H9 (cell line): Measurements from ENCODE around the gene EPHA3. TPM values are rescaled to one million over a fixed set of nuclear protein-coding genes. Genes with fewer than 3 reads are reported as not detected.

Experiments used
- DNase-seq: peaks from one replicate; pipeline ENCODE4 v3.0.0-alpha.2; 2017
- H2AFZ ChIP-seq: one replicate; pipeline ENCODE4 v1.6.1; 2013; ENCODE audit warnings: mild to moderate bottlenecking, low read length, control low read depth, moderate library complexity
- H2AK5ac ChIP-seq: 2 replicates; pipeline ENCODE4 v1.6.1; 2013; ENCODE audit warnings: low read length, control low read depth, mixed read lengths; ENCODE audit not compliant: insufficient read length
- H2BK120ac ChIP-seq: one replicate; pipeline ENCODE4 v1.6.1; 2013; ENCODE audit warnings: low read depth, mild to moderate bottlenecking, low read length, control low read depth, inconsistent platforms; ENCODE audit not compliant: poor library complexity, severe bottlenecking
- H2BK12ac ChIP-seq: 2 replicates; pipeline ENCODE4 v1.6.1; 2013; ENCODE audit warnings: low read length, control low read depth, mixed read lengths, low read depth; ENCODE audit not compliant: insufficient read length
- H2BK15ac ChIP-seq: 2 replicates; pipeline ENCODE4 v1.6.1; 2013; ENCODE audit warnings: low read depth, low read length, control low read depth
- H2BK20ac ChIP-seq: one replicate; pipeline ENCODE4 v1.6.1; 2013; ENCODE audit warnings: low read depth, mild to moderate bottlenecking, low read length, control low read depth, inconsistent platforms; ENCODE audit not compliant: poor library complexity, severe bottlenecking
- H2BK5ac ChIP-seq: 2 replicates; pipeline ENCODE4 v1.6.1; 2013; ENCODE audit warnings: low read length, control low read depth, mixed read lengths; ENCODE audit not compliant: insufficient read length
- H3K14ac ChIP-seq: 2 replicates; pipeline ENCODE4 v1.6.1; 2013; ENCODE audit warnings: low read length, control low read depth; ENCODE audit not compliant: insufficient read depth
- H3K18ac ChIP-seq: 2 replicates; pipeline ENCODE4 v1.6.1; 2013; ENCODE audit warnings: low read depth, mild to moderate bottlenecking, mixed read lengths, low read length, control low read depth; ENCODE audit not compliant: insufficient read length
- H3K23ac ChIP-seq: 2 replicates; pipeline ENCODE4 v1.6.1; 2013; ENCODE audit warnings: low read length, control low read depth, mixed read lengths, low read depth; ENCODE audit not compliant: insufficient read length
- H3K23me2 ChIP-seq: 2 replicates; pipeline ENCODE4 v1.6.1; 2013; ENCODE audit warnings: low read depth, mild to moderate bottlenecking, mixed read lengths, low read length, control low read depth; ENCODE audit not compliant: insufficient read length, poor library complexity, severe bottlenecking
- H3K27ac ChIP-seq: 2 replicates; pipeline ENCODE4 v1.5.1; 2013; ENCODE audit warnings: low read length, control low read depth, mixed read lengths, low read depth; ENCODE audit not compliant: insufficient read length
- H3K27me3 ChIP-seq: 2 replicates; pipeline ENCODE4 v1.6.1; 2013; ENCODE audit warnings: low read length, control low read depth, inconsistent platforms; ENCODE audit not compliant: insufficient read depth
- H3K4ac ChIP-seq: 2 replicates; pipeline ENCODE4 v1.6.1; 2013; ENCODE audit warnings: low read depth, mild to moderate bottlenecking, control low read depth, inconsistent platforms, low read length, moderate library complexity
- H3K4me1 ChIP-seq: 2 replicates; pipeline ENCODE4 v1.6.1; 2013; ENCODE audit warnings: low read length, control low read depth, inconsistent platforms; ENCODE audit not compliant: insufficient read depth
- H3K4me2 ChIP-seq: 2 replicates; pipeline ENCODE4 v1.6.1; 2013; ENCODE audit warnings: low read length, control low read depth, mixed read lengths; ENCODE audit not compliant: insufficient read length, insufficient read depth
- H3K56ac ChIP-seq: 2 replicates; pipeline ENCODE4 v1.6.1; 2013; ENCODE audit warnings: low read depth, mild to moderate bottlenecking, mixed read lengths, low read length, control low read depth; ENCODE audit not compliant: insufficient read length
- H3K79me1 ChIP-seq: 2 replicates; pipeline ENCODE4 v1.6.1; 2013; ENCODE audit warnings: low read depth, mild to moderate bottlenecking, moderate library complexity, low read length, control low read depth, inconsistent platforms; ENCODE audit not compliant: insufficient read depth, poor library complexity, severe bottlenecking
- H3K79me2 ChIP-seq: 2 replicates; pipeline ENCODE4 v1.6.1; 2013; ENCODE audit warnings: low read length, control low read depth, inconsistent platforms; ENCODE audit not compliant: insufficient read depth
- H3K9ac ChIP-seq: 2 replicates; pipeline ENCODE4 v1.6.1; 2013; ENCODE audit warnings: low read length, control low read depth, mixed read lengths; ENCODE audit not compliant: insufficient read length; ENCODE audit errors: extremely low read depth
- H3K9me3 ChIP-seq: one replicate; pipeline ENCODE4 v1.6.1; 2013; ENCODE audit warnings: low read depth, low read length, inconsistent platforms; ENCODE audit not compliant: control insufficient read depth
- H3T11ph ChIP-seq: one replicate; pipeline ENCODE4 v1.6.1; 2013; ENCODE audit warnings: mild to moderate bottlenecking, low read length, control low read depth, inconsistent platforms
- H4K20me1 ChIP-seq: one replicate; pipeline ENCODE4 v1.6.1; 2013; ENCODE audit not compliant: control insufficient read depth, insufficient read length, insufficient read depth
- H4K5ac ChIP-seq: 2 replicates; pipeline ENCODE4 v1.6.1; 2013; ENCODE audit warnings: low read depth, mild to moderate bottlenecking, mixed read lengths, low read length, control low read depth; ENCODE audit not compliant: insufficient read length
- H4K8ac ChIP-seq: replicated peaks from 2 replicates; pipeline ENCODE4 v1.6.1; 2013; ENCODE audit warnings: low read length, control low read depth, mixed read lengths, low read depth; ENCODE audit not compliant: insufficient read length
- H4K91ac ChIP-seq: 2 replicates; pipeline ENCODE4 v1.6.1; 2013; ENCODE audit warnings: low read depth, mild to moderate bottlenecking, moderate library complexity, mixed read lengths, low read length, control low read depth; ENCODE audit not compliant: insufficient read length
- H3K27ac Mint-ChIP-seq, 3 experiments: 2 replicates in 2 of 3; 3 replicates in 1 of 3; pipeline ENCODE4 v1.8.0; 2020 to 2021; ENCODE audit warnings: mixed read lengths in 3 of 3, mild to moderate bottlenecking in 1 of 3, moderate library complexity in 1 of 3
- H3K27me3 Mint-ChIP-seq: 2 replicates; pipeline ENCODE4 v1.8.0; 2021; ENCODE audit warnings: low read depth, mild to moderate bottlenecking, moderate library complexity, mixed read lengths
- H3K36me3 Mint-ChIP-seq, 3 experiments: 2 replicates in 2 of 3; 3 replicates in 1 of 3; pipeline ENCODE4 v1.8.0; 2020 to 2021; ENCODE audit warnings: low read depth in 3 of 3, mixed read lengths in 3 of 3; ENCODE audit not compliant: insufficient read depth in 1 of 3
- H3K4me1 Mint-ChIP-seq, 2 experiments: 2 replicates each; pipeline ENCODE4 v1.8.0; 2020; ENCODE audit warnings: mixed read lengths in 2 of 2
- H3K4me3 Mint-ChIP-seq, 2 experiments: 2 replicates in 1 of 2; 3 replicates in 1 of 2; pipeline ENCODE4 v1.8.0; 2020 to 2021; ENCODE audit warnings: mild to moderate bottlenecking in 2 of 2, mixed read lengths in 2 of 2, moderate library complexity in 1 of 2
- H3K9me3 Mint-ChIP-seq, 2 experiments: 2 replicates in 1 of 2; 3 replicates in 1 of 2; pipeline ENCODE4 v1.8.0; 2020; ENCODE audit warnings: mild to moderate bottlenecking in 2 of 2, mixed read lengths in 2 of 2, moderate library complexity in 1 of 2
- WGBS: extraction: QIAGEN DNeasy Blood & Tissue Kit; methylation state at CpG from one replicate; pipeline ENCODE4 v1.1.7; 2013; ENCODE audit warnings: missing lambda C conversion rate, low lambda C conversion rate, mixed read lengths; ENCODE audit not compliant: insufficient read length; ENCODE audit errors: extremely low coverage; 5-methylcytosine and 5-hydroxymethylcytosine counted together
- total RNA-seq: library from RNA; stranded (reverse); gene quantifications from 2 replicates; pipeline ENCODE4 v1.2.1, GENCODE V29; 2021
- TF ChIP-seq, protein P1 (sequence below): fragments of 200-600 bp; sonication (generic); conservative IDR thresholded peaks from 3 replicates; pipeline ENCODE4 v1.8.0; 2021; ENCODE audit warnings: antibody characterized with exemption, mild to moderate bottlenecking

EPHA3 gene
- total RNA-seq, 1 experiment from 2014 or later: 0.66 TPM

DNA sequence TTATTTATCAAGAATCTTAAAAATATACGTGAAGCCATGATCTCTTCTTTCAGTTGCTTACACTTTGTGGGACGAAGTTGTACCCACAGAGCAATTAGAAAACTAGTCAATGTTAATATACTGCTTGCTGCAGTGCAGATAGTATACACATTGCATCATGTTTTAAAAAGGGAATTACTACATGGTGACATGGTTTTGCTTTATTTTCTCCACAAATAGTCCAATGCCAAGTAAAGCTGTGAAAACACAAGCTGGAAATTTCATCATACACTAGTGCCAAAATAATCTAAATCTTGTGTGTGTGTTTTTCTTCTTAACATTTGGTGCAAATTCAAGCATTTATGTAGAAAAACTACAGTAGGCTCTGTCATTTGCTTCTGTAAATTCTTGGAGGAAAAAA is 233.0 kb downstream of the EPHA3 start:
- Histone ChIP-seq H4K5ac (no peak overlapping the region), H2BK20ac (no peak overlapping the region), H3K9me3 (no peaks in the 10 kb centered on the region), H3K4me2 (no peak overlapping the region), H2BK15ac (no peak overlapping the region), H2BK12ac (no peak overlapping the region), H3K14ac (no peak overlapping the region), H3K18ac (no peak overlapping the region), H2BK120ac (no peak overlapping the region), H3K23ac (no peak overlapping the region), H3K27me3 (no peaks in the 10 kb centered on the region), H3K79me1 (no peaks in the 10 kb centered on the region), H3K4me1 (no peaks in the 10 kb centered on the region), H4K20me1 (peaks cover 3% of the 10 kb centered on the region), H3K79me2 (no peaks in the 10 kb centered on the region), H3K4ac (no peak overlapping the region), H4K91ac (no peak overlapping the region), H4K8ac (no peak overlapping the region), H3K23me2 (no peaks in the 10 kb centered on the region), H3K56ac (no peak overlapping the region), H2AFZ (no peak overlapping the region), H3T11ph (no peak overlapping the region), H2BK5ac (no peak overlapping the region), H3K27ac (no peak overlapping the region), H2AK5ac (no peak overlapping the region), H3K9ac (no peak overlapping the region)
- H3K4me3 Mint-ChIP-seq: no peak overlapping the region
- TF ChIP-seq, protein P1, sequence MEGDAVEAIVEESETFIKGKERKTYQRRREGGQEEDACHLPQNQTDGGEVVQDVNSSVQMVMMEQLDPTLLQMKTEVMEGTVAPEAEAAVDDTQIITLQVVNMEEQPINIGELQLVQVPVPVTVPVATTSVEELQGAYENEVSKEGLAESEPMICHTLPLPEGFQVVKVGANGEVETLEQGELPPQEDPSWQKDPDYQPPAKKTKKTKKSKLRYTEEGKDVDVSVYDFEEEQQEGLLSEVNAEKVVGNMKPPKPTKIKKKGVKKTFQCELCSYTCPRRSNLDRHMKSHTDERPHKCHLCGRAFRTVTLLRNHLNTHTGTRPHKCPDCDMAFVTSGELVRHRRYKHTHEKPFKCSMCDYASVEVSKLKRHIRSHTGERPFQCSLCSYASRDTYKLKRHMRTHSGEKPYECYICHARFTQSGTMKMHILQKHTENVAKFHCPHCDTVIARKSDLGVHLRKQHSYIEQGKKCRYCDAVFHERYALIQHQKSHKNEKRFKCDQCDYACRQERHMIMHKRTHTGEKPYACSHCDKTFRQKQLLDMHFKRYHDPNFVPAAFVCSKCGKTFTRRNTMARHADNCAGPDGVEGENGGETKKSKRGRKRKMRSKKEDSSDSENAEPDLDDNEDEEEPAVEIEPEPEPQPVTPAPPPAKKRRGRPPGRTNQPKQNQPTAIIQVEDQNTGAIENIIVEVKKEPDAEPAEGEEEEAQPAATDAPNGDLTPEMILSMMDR: no peak
- DNase-seq: no peak
- no CpG with 5 or more reads among the region's 2 CpGs for WGBS
- H3K27ac Mint-ChIP-seq: no peak overlapping the region
- no peaks in the 10 kb centered on the region; the same call in 1 of the 2 replicates for H3K27me3 Mint-ChIP-seq
- H3K9me3 Mint-ChIP-seq: no peaks in the 10 kb centered on the region; a peak in 1 of 5 replicates
- peaks cover 3 to 5% of the 10 kb centered on the region in 2 experiments; a peak in 3 of 4 replicates for H3K4me1 Mint-ChIP-seq
- no peaks in the 10 kb centered on the region; a peak in 1 of 7 replicates for H3K36me3 Mint-ChIP-seq
